ENCODE measurements around the gene TP53AIP1. TPM values are rescaled to one million over a fixed set of nuclear protein-coding genes. Genes with fewer than 3 reads are reported as not detected.

Gene TP53AIP1
- total RNA-seq (2014; rRNA removed; shearing (Covaris generic)), result not detected in 2 replicates

- H3K36me3 ChIP-seq, result no peaks in the 10 kb centered on the region
- no peak within 1 kb of the TSS for H3K4me3 ChIP-seq
- no peaks in the 10 kb centered on the region for H3K9me3 ChIP-seq (replicated peaks)
- no peaks in the 10 kb centered on the region for H3K4me1 ChIP-seq (replicated peaks)
- H3K27me3 ChIP-seq (replicated peaks), result no peaks in the 10 kb centered on the region
- no peak within 1 kb of the TSS for H3K27ac ChIP-seq
- no peak for DNase-seq (ENCODE audit: low read depth in 1 of 2, low spot score in 2 of 2)
Observed at GRCh38 chr11:128942817-128943427, at the start of gene TP53AIP1. TP53AIP1 (minus strand) TSS chr11:128942871; CDS start chr11:128937818, 5,053 bp downstream.

GRCh38 chr11:128988242-128988970 is 45.7 kb upstream of the TP53AIP1 start:
- DNase-seq (ENCODE audit: low read depth in 1 of 2, low spot score in 2 of 2), result no peak
- Histone ChIP-seq H3K27ac (no peak overlapping the region), H3K9me3 (replicated peaks) (no peaks in the 10 kb centered on the region), H3K4me1 (replicated peaks) (peaks cover 6% of the 10 kb centered on the region), H3K27me3 (replicated peaks) (no peaks in the 10 kb centered on the region), H3K36me3 (no peaks in the 10 kb centered on the region), H3K4me3 (no peak overlapping the region)

- Histone ChIP-seq H3K4me3 (no peak overlapping the region), H3K27me3 (replicated peaks) (no peaks in the 10 kb centered on the region), H3K36me3 (no peaks in the 10 kb centered on the region), H3K27ac (no peak overlapping the region; the same call in 1 of the 2 replicates), H3K9me3 (replicated peaks) (no peaks in the 10 kb centered on the region), H3K4me1 (replicated peaks) (peaks cover 6% of the 10 kb centered on the region)
- peak in 1 of 2 experiments; percentile 6 for DNase-seq (ENCODE audit: low read depth in 1 of 2, low spot score in 2 of 2)
Observed at GRCh38 chr11:128985880-128986279, 43.2 kb upstream of the TP53AIP1 start.

GRCh38 chr11:128983023-128983422 is 40.4 kb upstream of the TP53AIP1 start:
- H3K9me3 ChIP-seq (replicated peaks), result no peaks in the 10 kb centered on the region
- H3K4me3 ChIP-seq, result no peak overlapping the region
- H3K27me3 ChIP-seq (replicated peaks), result no peaks in the 10 kb centered on the region
- DNase-seq (ENCODE audit: low read depth in 1 of 2, low spot score in 2 of 2), result no peak
- H3K36me3 ChIP-seq, result no peaks in the 10 kb centered on the region
- H3K4me1 ChIP-seq (replicated peaks), result peaks cover 6% of the 10 kb centered on the region
- no peak overlapping the region for H3K27ac ChIP-seq

GRCh38 chr11:128981254-128981653 is 38.6 kb upstream of the TP53AIP1 start:
- peaks cover 4% of the 10 kb centered on the region for H3K4me1 ChIP-seq (replicated peaks)
- H3K27me3 ChIP-seq (replicated peaks), result no peaks in the 10 kb centered on the region
- no peak for DNase-seq (ENCODE audit: low read depth in 1 of 2, low spot score in 2 of 2)
- H3K4me3 ChIP-seq, result no peak overlapping the region
- H3K36me3 ChIP-seq, result no peaks in the 10 kb centered on the region
- no peak overlapping the region for H3K27ac ChIP-seq
- no peaks in the 10 kb centered on the region for H3K9me3 ChIP-seq (replicated peaks)

- Histone ChIP-seq H3K27me3 (replicated peaks) (no peaks in the 10 kb centered on the region), H3K9me3 (replicated peaks) (no peaks in the 10 kb centered on the region), H3K4me1 (replicated peaks) (no peaks in the 10 kb centered on the region), H3K36me3 (no peaks in the 10 kb centered on the region), H3K27ac (no peak overlapping the region), H3K4me3 (no peak overlapping the region)
- no peak for DNase-seq (ENCODE audit: low read depth in 1 of 2, low spot score in 2 of 2)
Observed at GRCh38 chr11:128970598-128971190, 28.0 kb upstream of the TP53AIP1 start.

GRCh38 chr11:128968916-128969315 is 26.2 kb upstream of the TP53AIP1 start:
- Histone ChIP-seq H3K36me3 (no peaks in the 10 kb centered on the region), H3K4me1 (replicated peaks) (no peaks in the 10 kb centered on the region), H3K27me3 (replicated peaks) (no peaks in the 10 kb centered on the region), H3K27ac (no peak overlapping the region), H3K4me3 (no peak overlapping the region), H3K9me3 (replicated peaks) (no peaks in the 10 kb centered on the region)
- no peak for DNase-seq (ENCODE audit: low read depth in 1 of 2, low spot score in 2 of 2)

- Histone ChIP-seq H3K9me3 (replicated peaks) (no peaks in the 10 kb centered on the region), H3K4me1 (replicated peaks) (no peaks in the 10 kb centered on the region), H3K27ac (no peak overlapping the region), H3K4me3 (no peak overlapping the region), H3K27me3 (replicated peaks) (no peaks in the 10 kb centered on the region), H3K36me3 (no peaks in the 10 kb centered on the region)
- no peak for DNase-seq (ENCODE audit: low read depth in 1 of 2, low spot score in 2 of 2)
Observed at GRCh38 chr11:128967578-128967977, 24.9 kb upstream of the TP53AIP1 start.

GRCh38 chr11:128965485-128965884 is 22.8 kb upstream of the TP53AIP1 start:
- H3K27me3 ChIP-seq (replicated peaks), result no peaks in the 10 kb centered on the region
- no peaks in the 10 kb centered on the region for H3K36me3 ChIP-seq
- H3K4me3 ChIP-seq, result no peak overlapping the region
- H3K9me3 ChIP-seq (replicated peaks), result no peaks in the 10 kb centered on the region
- DNase-seq (ENCODE audit: low read depth in 1 of 2, low spot score in 2 of 2), result no peak
- no peak overlapping the region for H3K27ac ChIP-seq
- H3K4me1 ChIP-seq (replicated peaks), result no peaks in the 10 kb centered on the region

GRCh38 chr11:128964463-128964930 is 21.8 kb upstream of the TP53AIP1 start:
- Histone ChIP-seq H3K36me3 (no peaks in the 10 kb centered on the region), H3K4me3 (no peak overlapping the region), H3K9me3 (replicated peaks) (no peaks in the 10 kb centered on the region), H3K4me1 (replicated peaks) (no peaks in the 10 kb centered on the region), H3K27ac (no peak overlapping the region), H3K27me3 (replicated peaks) (no peaks in the 10 kb centered on the region)
- no peak for DNase-seq (ENCODE audit: low read depth in 1 of 2, low spot score in 2 of 2)

- no peak for DNase-seq (ENCODE audit: low read depth in 1 of 2, low spot score in 2 of 2)
Observed at GRCh38 chr11:128963744-128964325, 21.2 kb upstream of the TP53AIP1 start.

GRCh38 chr11:128962896-128963295 is 20.2 kb upstream of the TP53AIP1 start:
- no peaks in the 10 kb centered on the region for H3K27me3 ChIP-seq (replicated peaks)
- H3K36me3 ChIP-seq, result no peaks in the 10 kb centered on the region
- no peak overlapping the region for H3K27ac ChIP-seq
- no peaks in the 10 kb centered on the region for H3K4me1 ChIP-seq (replicated peaks)
- H3K4me3 ChIP-seq, result no peak overlapping the region
- no peaks in the 10 kb centered on the region for H3K9me3 ChIP-seq (replicated peaks)
- DNase-seq (ENCODE audit: low read depth in 1 of 2, low spot score in 2 of 2), result no peak

More at GRCh38 chr11:128963744-128964325, 21.2 kb upstream of the TP53AIP1 start:
- no peak overlapping the region for H3K27ac ChIP-seq
- no peaks in the 10 kb centered on the region for H3K27me3 ChIP-seq (replicated peaks)
- no peaks in the 10 kb centered on the region for H3K9me3 ChIP-seq (replicated peaks)
- H3K4me1 ChIP-seq (replicated peaks), result no peaks in the 10 kb centered on the region
- no peaks in the 10 kb centered on the region for H3K36me3 ChIP-seq
- H3K4me3 ChIP-seq, result no peak overlapping the region

- Histone ChIP-seq H3K9me3 (replicated peaks) (no peaks in the 10 kb centered on the region), H3K27me3 (replicated peaks) (no peaks in the 10 kb centered on the region), H3K4me1 (replicated peaks) (no peaks in the 10 kb centered on the region), H3K36me3 (no peaks in the 10 kb centered on the region), H3K4me3 (no peak overlapping the region), H3K27ac (no peak overlapping the region)
- no peak for DNase-seq (ENCODE audit: low read depth in 1 of 2, low spot score in 2 of 2)
Observed at GRCh38 chr11:128961645-128962044, 19.0 kb upstream of the TP53AIP1 start.

GRCh38 chr11:128957202-128957482 is 14.5 kb upstream of the TP53AIP1 start:
- no peaks in the 10 kb centered on the region for H3K4me1 ChIP-seq (replicated peaks)
- no peaks in the 10 kb centered on the region for H3K36me3 ChIP-seq
- H3K4me3 ChIP-seq, result no peak overlapping the region
- no peaks in the 10 kb centered on the region for H3K9me3 ChIP-seq (replicated peaks)
- no peak overlapping the region for H3K27ac ChIP-seq
- DNase-seq (ENCODE audit: low read depth in 1 of 2, low spot score in 2 of 2), result no peak
- H3K27me3 ChIP-seq (replicated peaks), result no peaks in the 10 kb centered on the region
